Epithelial cell of prostate (primary cell): ENCODE measurements around the gene SLC6A20.

ENCODE experiments used
- DNase-seq: peaks from one replicate; pipeline ENCODE4 v3.0.0-alpha.2; 2011; ENCODE audit warnings: low read depth, low spot score
- H3K27ac ChIP-seq: fragments of 450-650 bp; 2 replicates; pipeline ENCODE4 v1.5.1; 2017; ENCODE audit warnings: mild to moderate bottlenecking

Gene SLC6A20

GRCh38 chr3:45736707-45737106 lies 59.6 kb downstream of the SLC6A20 start:
- DNase-seq = no peak
- H3K27ac ChIP-seq = no peak overlapping the region

DNA sequence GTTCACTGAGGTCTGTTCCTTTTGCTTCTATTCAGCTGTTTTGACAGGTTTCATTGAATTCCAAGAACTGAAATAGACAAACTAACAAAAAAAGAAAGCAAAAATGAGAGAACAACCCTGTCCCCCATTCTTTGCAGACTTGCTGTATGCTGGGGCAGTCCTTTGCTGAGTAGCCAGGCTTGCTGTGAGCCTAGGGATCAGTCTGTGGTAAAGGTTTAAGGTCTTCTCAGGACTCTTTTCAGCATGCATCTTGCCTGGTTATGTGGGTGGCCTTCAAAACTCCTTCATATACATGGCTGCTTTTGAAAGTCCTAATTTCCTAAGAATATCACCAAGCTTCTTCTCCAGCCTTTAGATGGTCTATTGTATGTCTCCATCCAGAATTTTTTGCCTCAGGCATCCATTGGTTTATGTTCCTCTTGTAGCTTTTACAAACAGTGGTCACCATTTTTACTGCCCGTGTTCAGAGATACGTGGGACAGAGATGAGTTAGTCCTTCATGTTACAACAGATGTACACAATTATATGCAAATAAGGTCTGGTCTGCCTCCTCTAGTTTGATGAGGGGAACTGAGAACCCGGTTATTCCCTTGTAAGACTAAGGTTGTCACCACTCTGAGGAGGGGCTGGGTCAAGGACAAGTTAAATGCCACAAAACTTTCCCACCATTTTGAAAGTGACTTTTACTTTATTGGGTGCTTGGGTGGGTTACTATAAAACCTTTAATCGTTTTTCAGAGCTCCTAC lies 65.8 kb downstream of the SLC6A20 start:
- no peak overlapping the region for H3K27ac ChIP-seq

GRCh38 chr3:45729614-45730013 lies 66.7 kb downstream of the SLC6A20 start:
- H3K27ac ChIP-seq = no peak overlapping the region
- no peak for DNase-seq

More for the DNA sequence above, 65.8 kb downstream of the SLC6A20 start:
- no peak for DNase-seq

DNA sequence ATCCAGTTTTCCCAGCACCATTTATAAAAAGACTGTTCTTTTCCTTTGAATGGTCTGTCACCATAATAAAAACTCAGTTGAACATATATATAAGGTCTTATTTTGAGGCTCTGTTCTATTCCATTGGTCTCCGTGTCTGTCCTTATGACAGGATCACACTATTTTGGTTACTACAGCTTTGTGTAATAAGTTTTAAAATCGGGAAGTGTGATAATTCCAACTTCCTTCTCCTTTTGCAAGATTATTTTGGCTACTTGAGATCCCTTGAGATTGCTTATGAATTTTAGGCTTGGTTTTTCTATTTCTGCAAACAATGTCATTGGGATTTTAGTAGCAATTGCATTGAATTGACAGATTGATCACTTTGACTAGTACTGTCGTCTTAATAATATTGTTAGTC lies 71.4 kb downstream of the SLC6A20 start:
- DNase-seq = no peak
- no peak overlapping the region for H3K27ac ChIP-seq

DNA sequence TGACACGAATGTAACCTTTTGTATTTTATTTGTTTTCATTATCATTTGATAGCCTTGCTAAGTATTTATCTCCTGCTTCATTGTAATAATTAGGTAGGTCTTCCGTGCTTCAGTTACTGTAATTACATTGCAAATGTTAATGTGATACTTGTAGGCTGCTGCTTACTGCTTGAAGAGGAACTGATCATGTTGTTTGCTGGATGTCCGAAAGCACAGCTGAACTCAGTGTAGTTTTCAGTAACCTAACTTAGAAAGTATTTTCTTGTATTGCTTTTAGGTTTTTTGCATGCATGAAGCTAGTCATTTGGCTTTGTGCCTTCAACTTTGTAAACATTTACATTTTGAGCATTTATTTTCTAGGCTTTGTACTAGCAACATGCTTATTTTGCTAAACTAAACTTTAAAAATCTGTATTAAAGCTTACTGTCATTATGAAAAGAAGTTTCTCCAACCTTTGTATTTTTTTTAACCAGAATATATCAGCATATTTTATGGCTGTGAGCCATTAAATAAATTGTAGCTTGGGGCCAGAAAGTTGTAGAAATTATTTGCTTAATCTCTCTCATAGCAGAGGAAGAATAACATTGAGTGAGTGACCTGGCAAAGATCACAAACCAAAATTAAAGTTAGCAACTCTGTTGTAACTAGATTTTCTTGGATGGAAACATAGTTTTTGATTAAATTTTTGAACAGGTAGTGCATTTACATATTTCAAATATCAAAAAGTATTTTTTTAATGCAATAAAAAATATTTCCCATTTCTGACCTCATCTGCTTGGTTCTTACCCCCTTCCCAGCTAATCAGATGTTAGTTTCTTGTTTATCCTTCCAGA lies 76.5 kb downstream of the SLC6A20 start:
- DNase-seq = no peak
- no peak overlapping the region for H3K27ac ChIP-seq

GRCh38 chr3:45716790-45717336 lies 79.5 kb downstream of the SLC6A20 start:
- no peak overlapping the region for H3K27ac ChIP-seq
- DNase-seq = no peak

DNA sequence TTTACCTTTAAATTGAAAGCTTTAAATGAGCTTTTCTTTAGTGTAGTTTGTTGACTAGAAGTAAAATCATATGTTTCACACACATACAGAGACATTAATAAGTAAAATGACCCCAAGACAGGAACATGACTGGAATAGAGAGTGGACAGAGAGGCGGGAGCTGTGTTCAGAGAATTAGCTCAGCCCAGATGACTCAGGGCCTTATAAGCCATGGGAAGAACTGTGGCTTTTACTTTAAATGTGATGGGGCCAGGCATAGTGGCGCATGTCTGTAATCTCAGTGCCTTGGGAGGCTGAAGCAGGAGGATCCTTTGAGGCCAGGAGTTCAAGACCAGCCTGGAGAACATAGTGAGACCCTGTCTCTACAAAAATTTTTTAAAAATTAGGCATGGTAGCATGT lies 80.4 kb downstream of the SLC6A20 start:
- no peak for DNase-seq
- no peak overlapping the region for H3K27ac ChIP-seq

GRCh38 chr3:45712434-45713110 lies 83.8 kb downstream of the SLC6A20 start:
- H3K27ac ChIP-seq = no peak overlapping the region

GRCh38 chr3:45711931-45712330 lies 84.4 kb downstream of the SLC6A20 start:
- DNase-seq = no peak
- no peak overlapping the region for H3K27ac ChIP-seq

More at GRCh38 chr3:45712434-45713110, 83.8 kb downstream of the SLC6A20 start:
- DNase-seq = no peak

DNA sequence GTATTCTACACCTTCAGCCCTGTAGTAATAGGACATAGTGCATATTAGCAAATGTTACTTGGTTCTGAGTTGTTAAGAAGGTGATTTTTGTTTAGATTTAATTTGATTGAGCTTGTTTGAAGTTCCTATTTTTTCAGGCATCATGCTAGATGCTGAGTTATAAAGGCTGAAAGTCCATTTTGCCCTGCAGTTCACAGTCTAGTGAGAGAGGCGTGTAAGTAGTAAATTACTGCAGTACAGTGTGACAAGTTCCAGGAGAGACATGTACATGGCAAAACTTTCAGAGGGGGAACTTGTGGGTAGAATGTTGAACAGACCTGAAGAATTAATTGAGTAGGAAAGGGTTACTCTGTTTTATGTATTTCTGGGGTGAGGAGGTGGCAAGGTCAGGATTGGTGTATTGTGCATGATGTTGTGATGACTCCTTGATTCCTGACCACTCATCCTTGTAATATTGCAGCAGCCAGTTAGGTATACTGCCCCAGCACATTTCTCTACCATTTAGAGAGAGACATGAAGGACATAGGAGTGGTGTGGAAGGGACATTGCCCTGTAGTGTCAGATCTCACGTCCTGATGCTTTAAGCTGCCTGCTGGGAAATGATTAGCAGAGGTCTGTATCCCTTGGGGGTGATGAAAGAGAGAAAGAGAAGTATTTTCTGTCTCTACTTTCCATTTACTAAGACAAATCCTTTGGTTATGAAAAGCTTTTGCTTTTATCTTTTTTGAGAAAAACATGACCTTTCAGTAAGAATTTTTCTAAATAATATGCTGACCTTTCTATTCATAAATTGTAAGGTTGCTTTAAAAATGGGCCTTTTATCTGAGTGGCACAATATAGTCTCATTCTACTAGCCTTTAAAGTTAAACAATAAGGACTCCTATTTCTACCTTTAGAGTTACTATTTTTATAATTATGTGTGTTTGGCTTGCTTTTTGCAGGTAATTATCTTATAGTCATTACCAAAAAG lies 90.2 kb downstream of the SLC6A20 start:
- no peak for DNase-seq

More for the DNA sequence above, 90.2 kb downstream of the SLC6A20 start:
- H3K27ac ChIP-seq = peak overlapping the region; percentile 13
